ENCODE measurements around the gene MEX3A.
"Not testable (repeated sequence)": the region's sequence is repeated elsewhere in the genome, so short reads cannot be mapped to it uniquely, and the experiment has no call there.

Gene MEX3A

GRCh38 chr1:156054500-156055280 lies 27.6 kb downstream of the MEX3A start, which contains the start of gene LAMTOR2:
LAMTOR2 (plus strand) TSS chr1:156054782; CDS start chr1:156054890, 108 bp downstream.
- DNase-seq (ENCODE audit: low read depth): peak; percentile 94

DNA sequence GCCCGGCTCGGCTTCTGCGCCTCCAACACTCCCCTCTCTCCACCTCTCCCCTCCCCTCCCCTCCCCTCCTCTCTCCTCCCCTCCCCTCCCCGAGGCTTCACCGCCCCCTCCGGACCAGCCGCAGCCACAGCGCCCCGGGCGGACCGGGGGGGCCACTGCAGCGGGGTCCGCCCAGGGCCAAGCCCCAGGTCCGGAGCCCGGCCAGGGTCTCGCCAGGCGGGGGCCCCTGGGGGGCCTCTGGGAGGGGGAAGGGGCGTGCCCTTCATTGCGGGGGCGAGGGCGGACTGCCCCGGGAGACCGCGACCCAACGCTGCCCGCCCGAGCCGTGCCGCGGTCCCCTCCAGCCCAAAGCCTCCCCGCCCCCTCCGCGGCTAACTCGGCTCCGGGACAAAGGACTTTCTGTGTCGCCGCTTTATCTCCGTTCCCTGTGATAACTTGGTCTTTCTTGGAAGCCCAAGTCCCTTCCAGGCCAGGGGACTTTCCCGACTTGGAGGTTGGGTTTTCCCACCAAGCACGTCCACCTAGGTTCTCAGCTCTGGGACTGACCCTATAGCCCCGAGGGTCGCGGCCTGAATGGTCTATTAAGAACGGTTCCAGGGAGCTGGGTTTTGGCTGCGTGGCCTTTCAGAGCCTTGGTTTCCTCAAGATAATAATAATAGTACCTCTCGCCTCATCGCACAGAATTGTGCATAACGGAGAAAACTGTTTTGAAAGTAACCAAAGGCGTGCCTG lies 28.3 kb downstream of the MEX3A start, which contains the start of gene UBQLN4:
TSS of gene UBQLN4 (minus strand) at position 31 of the 732 bp plus-strand sequence. CDS start 97 bp downstream, outside the sequence.
- DNase-seq (ENCODE audit: low read depth): peak; percentile 80

DNA sequence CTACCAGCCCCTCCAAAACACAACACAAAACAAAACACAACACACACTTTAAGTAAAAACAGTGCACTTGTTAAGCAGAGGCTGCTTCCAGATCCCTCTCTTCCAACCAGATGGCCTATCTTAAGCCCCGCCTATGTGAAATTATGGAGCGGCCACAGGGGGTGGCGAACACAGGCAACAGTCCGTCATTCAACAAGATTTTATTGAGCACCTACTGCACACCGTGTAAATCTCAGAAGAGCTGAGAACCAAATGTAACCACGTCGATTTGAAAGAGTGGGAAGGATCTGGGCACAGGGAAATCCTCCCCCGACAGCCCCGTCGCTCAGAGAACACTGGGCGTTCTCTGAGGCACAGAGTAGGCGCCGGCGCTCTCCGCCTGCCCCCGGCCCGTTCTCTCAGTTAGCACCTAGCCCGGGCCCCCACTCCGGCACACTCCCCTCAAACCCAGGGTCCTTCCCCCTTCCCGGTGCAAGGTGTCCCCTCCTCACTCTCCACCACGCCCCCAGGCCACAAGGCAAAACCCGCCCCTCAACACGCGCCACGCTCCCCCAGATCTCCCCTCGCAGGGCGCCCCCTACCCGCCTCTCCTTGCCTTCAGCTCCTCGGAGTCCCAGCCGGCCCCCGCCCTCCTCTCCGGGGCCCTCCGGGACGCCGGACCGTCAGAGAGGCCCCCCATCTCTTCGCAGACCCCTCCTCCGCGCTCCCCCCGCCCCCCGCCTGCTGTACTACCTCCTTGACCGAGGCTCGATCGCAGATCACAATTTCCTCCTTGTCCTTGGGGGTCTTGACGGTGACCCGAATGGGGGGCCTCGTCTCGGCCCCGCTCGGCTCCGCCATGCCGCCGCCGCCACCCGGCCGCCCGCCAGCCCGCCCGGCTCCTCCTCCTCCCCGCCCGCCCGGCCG lies 29.1 kb downstream of the MEX3A start:
- DNase-seq (ENCODE audit: low read depth): peak; percentile 58

DNA sequence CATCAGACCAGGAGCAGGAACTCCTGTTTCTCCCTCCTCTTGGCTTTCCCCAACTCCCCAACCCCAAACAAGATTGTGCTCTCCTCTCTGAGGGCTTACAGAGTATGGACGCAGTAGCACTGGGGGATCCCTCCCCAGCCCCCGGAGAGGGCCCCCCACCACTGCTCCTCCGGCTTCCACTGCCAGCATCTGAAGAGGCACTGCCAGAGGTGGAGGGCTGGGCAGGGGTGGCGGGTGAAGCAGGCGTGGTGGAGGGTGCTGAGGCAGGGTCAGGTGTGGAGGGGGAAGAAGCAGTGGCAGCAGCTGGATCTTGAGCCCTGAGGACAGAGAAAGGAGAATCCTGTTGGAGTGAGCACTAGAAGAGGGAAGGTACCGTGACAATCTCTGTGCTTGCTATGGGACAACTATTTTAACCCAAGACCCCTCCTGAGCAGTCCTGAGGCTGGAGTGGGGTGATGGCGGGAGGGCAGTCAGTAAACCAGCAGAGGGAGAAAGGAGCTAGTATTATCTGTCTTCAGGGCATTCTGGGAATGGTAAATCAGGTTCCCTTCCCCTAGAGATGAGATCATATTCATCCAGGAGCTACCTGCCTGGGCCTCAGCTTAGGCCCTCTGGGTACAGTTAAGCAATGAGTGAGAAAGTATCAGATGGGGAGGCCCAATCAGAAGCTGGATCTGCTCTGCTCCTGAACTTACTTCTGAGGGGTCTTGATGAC lies 31.1 kb downstream of the MEX3A start:
- no peak for DNase-seq (ENCODE audit: low read depth)

DNA sequence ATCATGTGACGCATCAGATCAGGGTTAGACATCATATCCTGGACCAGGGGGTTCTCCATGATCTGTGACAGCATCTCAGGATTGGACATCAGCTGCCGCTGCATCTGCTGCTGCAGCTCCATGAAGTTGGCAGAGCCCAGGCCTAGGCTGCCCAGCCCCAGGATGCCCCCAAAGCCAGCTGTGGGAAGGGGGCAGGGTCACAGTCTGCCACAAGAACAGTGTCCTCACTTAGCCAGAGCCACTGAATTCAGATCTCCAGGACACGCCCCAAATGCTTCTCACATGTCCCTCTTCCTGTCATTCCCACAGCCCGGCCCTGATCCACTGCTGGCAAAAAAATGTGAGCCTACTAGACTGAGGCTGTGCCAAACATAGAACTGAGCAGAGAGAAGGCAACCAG lies 31.9 kb downstream of the MEX3A start:
- no peak for DNase-seq (ENCODE audit: low read depth)

DNA sequence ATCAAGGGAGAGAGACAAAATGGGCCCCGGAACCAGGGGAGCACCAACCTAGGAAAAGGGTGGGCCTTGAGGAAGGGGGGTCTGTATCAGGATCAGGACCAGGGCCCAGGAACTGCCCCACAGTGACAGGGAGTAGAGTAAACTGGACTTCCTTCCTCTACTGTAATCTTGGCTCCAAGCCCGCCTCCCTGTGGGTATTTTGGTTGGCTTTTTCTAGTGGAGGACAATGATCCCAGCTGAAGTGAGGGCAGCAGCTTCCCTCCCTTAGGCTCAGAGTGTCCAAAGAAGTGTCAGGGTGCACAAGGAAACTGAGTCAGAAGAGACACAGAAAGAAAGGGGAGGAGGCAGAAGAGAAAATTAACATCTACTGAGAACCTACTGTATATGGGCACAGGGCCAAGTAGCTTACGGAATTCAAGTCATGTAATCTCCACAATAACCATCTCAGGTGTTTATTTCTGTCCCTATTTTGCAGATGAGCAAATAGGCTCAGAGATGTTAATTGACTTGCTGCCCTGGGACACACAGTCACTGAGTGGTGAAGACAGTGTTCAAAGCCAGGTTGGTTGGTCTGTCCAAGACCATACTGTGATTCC lies 33.5 kb downstream of the MEX3A start:
- DNase-seq (ENCODE audit: low read depth): no peak

DNA sequence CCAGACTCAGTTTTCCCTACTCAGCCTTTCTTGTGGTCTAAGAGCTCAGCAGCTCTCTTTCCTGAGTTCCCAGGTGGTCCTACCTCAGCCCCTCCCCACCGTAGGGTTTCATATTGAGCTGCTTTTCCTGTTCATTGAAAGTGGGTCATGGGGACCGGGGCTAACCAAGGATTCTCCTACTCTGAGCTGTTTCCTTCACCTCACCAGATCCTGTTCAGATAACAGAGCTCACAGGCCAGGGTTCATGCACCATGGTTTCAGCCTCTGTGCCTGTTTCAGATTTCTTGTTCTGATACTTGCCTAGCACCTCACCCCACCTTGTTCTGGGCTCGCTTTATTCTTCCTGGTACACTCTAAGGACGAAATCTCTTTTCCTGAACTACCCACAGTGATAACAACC lies 37.2 kb downstream of the MEX3A start:
- DNase-seq (ENCODE audit: low read depth): no peak

DNA sequence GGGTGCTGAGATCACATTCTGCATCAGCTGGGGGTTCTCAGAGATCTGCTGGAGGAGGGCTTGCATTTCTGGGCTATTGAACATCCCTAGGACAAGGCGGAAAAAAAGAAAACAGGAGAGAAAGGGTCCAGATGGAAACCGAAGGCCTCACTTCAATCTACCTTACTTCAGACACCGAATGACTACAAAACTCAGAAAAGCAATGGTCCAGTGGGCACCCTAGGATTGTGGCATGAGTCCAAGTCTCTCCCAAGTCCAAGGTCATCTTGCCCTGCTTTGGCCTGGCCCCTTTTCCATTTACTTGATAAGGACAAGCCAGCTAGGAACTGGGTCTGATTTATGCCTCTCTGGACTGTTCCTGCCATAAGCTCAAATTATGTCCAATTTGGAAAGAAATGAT lies 39.4 kb downstream of the MEX3A start:
- DNase-seq (ENCODE audit: low read depth): no peak

DNA sequence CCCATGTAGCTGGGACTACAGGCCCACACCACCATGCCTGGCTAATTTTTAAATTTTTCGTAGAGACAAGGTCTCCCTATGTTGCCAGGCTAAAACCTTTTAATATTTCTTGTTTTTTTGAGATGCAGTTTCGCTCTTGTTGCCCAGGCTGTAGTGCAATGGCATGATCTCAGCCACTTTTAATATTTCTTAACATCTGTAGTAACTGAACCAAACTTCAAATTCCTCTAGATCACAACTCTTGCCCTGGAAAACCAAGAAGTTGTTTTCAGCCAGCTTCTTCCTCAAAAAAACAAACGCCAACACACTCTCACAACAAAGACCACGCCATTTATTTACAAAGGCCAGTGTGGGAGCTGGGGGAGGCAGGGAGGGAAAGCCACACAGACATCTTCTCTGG lies 47.3 kb downstream of the MEX3A start:
- not testable (repeated sequence) for DNase-seq (ENCODE audit: low read depth)

DNA sequence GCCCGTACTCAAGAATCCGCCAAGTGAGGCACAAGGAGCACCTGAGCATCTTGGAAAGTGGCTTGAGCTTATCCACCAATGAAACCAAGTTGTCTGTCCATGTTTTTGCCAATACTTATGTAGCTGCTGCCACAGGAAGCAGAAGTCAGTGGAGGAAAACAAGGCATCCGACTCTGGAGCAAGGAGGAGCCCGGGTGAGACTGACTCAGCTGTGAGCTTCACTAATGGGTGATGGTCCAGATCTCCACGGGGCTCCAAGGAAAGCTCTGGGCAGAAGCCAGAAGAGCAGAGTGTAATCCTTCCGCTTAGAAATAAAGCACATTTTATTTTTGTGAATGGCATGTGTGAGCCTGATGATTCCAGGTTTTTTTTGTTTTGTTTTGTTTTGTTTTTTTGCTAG lies 49.3 kb downstream of the MEX3A start:
- no peak for DNase-seq (ENCODE audit: low read depth)

DNA sequence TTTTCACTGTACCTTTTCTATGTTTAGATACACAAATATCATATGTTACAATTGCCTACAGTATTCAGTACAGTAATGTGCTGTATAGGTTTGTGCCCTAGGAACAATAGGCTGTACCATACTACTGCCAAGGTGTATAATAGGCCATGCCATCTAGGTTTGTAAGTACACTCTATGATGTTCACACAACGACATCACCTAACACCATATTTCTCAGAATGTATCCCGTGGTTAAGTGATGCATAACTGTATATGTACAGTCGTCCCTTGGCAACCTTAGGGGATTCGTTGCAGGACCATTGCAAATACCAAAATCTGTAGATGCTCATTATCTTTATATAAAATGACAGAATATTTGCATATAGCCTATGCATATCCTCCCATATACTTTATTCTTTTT lies 55.7 kb downstream of the MEX3A start:
- no peak for DNase-seq (ENCODE audit: low read depth)

GRCh38 chr1:156025876-156026275 lies 56.4 kb downstream of the MEX3A start:
- no peak for DNase-seq (ENCODE audit: low read depth)

- no peak for DNase-seq (ENCODE audit: low read depth)
Observed at GRCh38 chr1:156024801-156025200, 57.5 kb downstream of the MEX3A start.
